Astrocyte (in vitro differentiated cells and primary cell): Measurements from ENCODE around the gene LRRC34. TPM values are rescaled to one million over a fixed set of nuclear protein-coding genes. Genes with fewer than 3 reads are reported as not detected.
A peak's percentile ranks its signal among the peaks of the same experiment; 100 is the strongest.

Source experiments
- DNase-seq: peaks from one replicate; pipeline ENCODE4 v3.0.0-alpha.2; 2010; ENCODE audit warnings: low read depth
- FAIRE-seq: peaks from 2 replicates; lab custom pipeline; 2011; peaks lifted over from hg19 to GRCh38; lab: Jason Lieb, UNC
- H2AFZ ChIP-seq: 2 replicates; pipeline ENCODE4 v1.6.0; 2012; ENCODE audit warnings: low read depth, low read length, inconsistent platforms
- H3K27ac ChIP-seq: 2 replicates; pipeline ENCODE4 v1.5.1; 2011; ENCODE audit warnings: low read depth, low read length, inconsistent platforms
- H3K27me3 ChIP-seq: 2 replicates; pipeline ENCODE4 v1.6.0; 2011; ENCODE audit warnings: low read length, inconsistent platforms; ENCODE audit not compliant: insufficient read depth
- H3K36me3 ChIP-seq: 2 replicates; pipeline ENCODE4 v1.5.1; 2011; ENCODE audit warnings: low read length, inconsistent platforms; ENCODE audit not compliant: insufficient read depth
- H3K4me1 ChIP-seq: 2 replicates; pipeline ENCODE4 v1.5.1; 2011; ENCODE audit warnings: low read length, inconsistent platforms; ENCODE audit not compliant: insufficient read depth
- H3K4me2 ChIP-seq: 2 replicates; pipeline ENCODE4 v1.6.0; 2012; ENCODE audit warnings: low read length, inconsistent platforms
- H3K4me3 ChIP-seq: 2 replicates; pipeline ENCODE4 v1.5.1; 2011; ENCODE audit warnings: low read depth, mild to moderate bottlenecking, low read length, inconsistent platforms; ENCODE audit not compliant: insufficient read depth
- H3K79me2 ChIP-seq: 2 replicates; pipeline ENCODE4 v1.6.0; 2012; ENCODE audit warnings: mild to moderate bottlenecking, low read length, inconsistent platforms; ENCODE audit not compliant: insufficient read depth
- H3K9ac ChIP-seq: 2 replicates; pipeline ENCODE4 v1.6.0; 2012; ENCODE audit warnings: mild to moderate bottlenecking, low read length, inconsistent platforms
- H3K9me3 ChIP-seq: 2 replicates; pipeline ENCODE4 v1.5.1; 2012; ENCODE audit warnings: low read depth, mild to moderate bottlenecking, low read length, inconsistent platforms; ENCODE audit not compliant: insufficient read depth
- H4K20me1 ChIP-seq: 2 replicates; pipeline ENCODE4 v1.6.0; 2012; ENCODE audit warnings: low read length, inconsistent platforms; ENCODE audit not compliant: insufficient read depth
- H3K27ac Mint-ChIP-seq: one replicate; pipeline ENCODE4 v1.8.0; 2021; ENCODE audit warnings: mild to moderate bottlenecking, mixed read lengths; ENCODE audit not compliant: unreplicated experiment
- H3K27me3 Mint-ChIP-seq: one replicate; pipeline ENCODE4 v1.8.0; 2021; ENCODE audit warnings: low read depth, mixed read lengths; ENCODE audit not compliant: unreplicated experiment
- H3K36me3 Mint-ChIP-seq: one replicate; pipeline ENCODE4 v1.8.0; 2021; ENCODE audit warnings: low read depth, mixed read lengths; ENCODE audit not compliant: unreplicated experiment
- H3K4me1 Mint-ChIP-seq: one replicate; pipeline ENCODE4 v1.8.0; 2021; ENCODE audit warnings: low read depth, mixed read lengths; ENCODE audit not compliant: unreplicated experiment
- H3K4me3 Mint-ChIP-seq: one replicate; pipeline ENCODE4 v1.8.0; 2021; ENCODE audit warnings: mild to moderate bottlenecking, moderate library complexity, mixed read lengths; ENCODE audit not compliant: unreplicated experiment
- H3K9me3 Mint-ChIP-seq: one replicate; pipeline ENCODE4 v1.8.0; 2021; ENCODE audit warnings: mild to moderate bottlenecking, mixed read lengths; ENCODE audit not compliant: unreplicated experiment
- EZH2 ChIP-seq: IDR thresholded peaks from 2 replicates; pipeline ENCODE4 v1.6.1; 2012; ENCODE audit warnings: mild to moderate bottlenecking, low read length, inconsistent platforms; ENCODE audit not compliant: insufficient read depth
- total RNA-seq: library from RNA; stranded (reverse); gene quantifications from 2 replicates; pipeline ENCODE4 v1.2.1, GENCODE V29; 2021
- TF ChIP-seq, protein P1 (sequence below): IDR thresholded peaks from 2 replicates; pipeline ENCODE4 v1.5.1; 2011; ENCODE audit warnings: low read depth, mild to moderate bottlenecking, inconsistent platforms, low read length, moderate library complexity; ENCODE audit not compliant: insufficient read depth

The LRRC34 gene
- total RNA-seq, 1 donor from 2014 or later = 1.0 TPM

- peak; percentile 77 for DNase-seq
- no peak for FAIRE-seq
- H2AFZ ChIP-seq = peak within 1 kb of the TSS; percentile 82
- no peaks in the 10 kb centered on the region for H3K79me2 ChIP-seq
- H3K4me3 Mint-ChIP-seq = peak within 1 kb of the TSS; percentile 79
- H3K27me3 Mint-ChIP-seq = peaks cover 7% of the 10 kb centered on the region
- peak within 1 kb of the TSS; percentile 83 for H3K4me3 ChIP-seq
- no peaks in the 10 kb centered on the region for H3K27me3 ChIP-seq
- peak within 1 kb of the TSS; percentile 92 for H3K4me2 ChIP-seq
- peak within 1 kb of the TSS; percentile 80 for H3K27ac ChIP-seq
- peak within 1 kb of the TSS; percentile 93 for H3K9ac ChIP-seq
- no peaks in the 10 kb centered on the region for H3K36me3 ChIP-seq
- no peak for TF ChIP-seq EZH2
- TF ChIP-seq, protein P1, sequence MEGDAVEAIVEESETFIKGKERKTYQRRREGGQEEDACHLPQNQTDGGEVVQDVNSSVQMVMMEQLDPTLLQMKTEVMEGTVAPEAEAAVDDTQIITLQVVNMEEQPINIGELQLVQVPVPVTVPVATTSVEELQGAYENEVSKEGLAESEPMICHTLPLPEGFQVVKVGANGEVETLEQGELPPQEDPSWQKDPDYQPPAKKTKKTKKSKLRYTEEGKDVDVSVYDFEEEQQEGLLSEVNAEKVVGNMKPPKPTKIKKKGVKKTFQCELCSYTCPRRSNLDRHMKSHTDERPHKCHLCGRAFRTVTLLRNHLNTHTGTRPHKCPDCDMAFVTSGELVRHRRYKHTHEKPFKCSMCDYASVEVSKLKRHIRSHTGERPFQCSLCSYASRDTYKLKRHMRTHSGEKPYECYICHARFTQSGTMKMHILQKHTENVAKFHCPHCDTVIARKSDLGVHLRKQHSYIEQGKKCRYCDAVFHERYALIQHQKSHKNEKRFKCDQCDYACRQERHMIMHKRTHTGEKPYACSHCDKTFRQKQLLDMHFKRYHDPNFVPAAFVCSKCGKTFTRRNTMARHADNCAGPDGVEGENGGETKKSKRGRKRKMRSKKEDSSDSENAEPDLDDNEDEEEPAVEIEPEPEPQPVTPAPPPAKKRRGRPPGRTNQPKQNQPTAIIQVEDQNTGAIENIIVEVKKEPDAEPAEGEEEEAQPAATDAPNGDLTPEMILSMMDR = no peak
- peaks cover 11% of the 10 kb centered on the region for H3K36me3 Mint-ChIP-seq
- H3K9me3 Mint-ChIP-seq = peaks cover 8% of the 10 kb centered on the region
- peak within 1 kb of the TSS; percentile 80 for H3K27ac Mint-ChIP-seq
- peaks cover 5% of the 10 kb centered on the region for H3K4me1 ChIP-seq
- H3K9me3 ChIP-seq = no peaks in the 10 kb centered on the region
- H4K20me1 ChIP-seq = no peaks in the 10 kb centered on the region
- H3K4me1 Mint-ChIP-seq = no peaks in the 10 kb centered on the region
Measured at GRCh38 chr3:169764882-169765612, 47.7 kb downstream of the LRRC34 start, which contains the start of gene TERC. TSS of gene TERC (minus strand) at chr3:169765060.

GRCh38 chr3:169764312-169764881 is 48.3 kb downstream of the LRRC34 start:
- H3K27me3 Mint-ChIP-seq = peaks cover 7% of the 10 kb centered on the region
- H3K9ac ChIP-seq = peak overlapping the region; percentile 93
- H3K36me3 ChIP-seq = no peaks in the 10 kb centered on the region
- no peaks in the 10 kb centered on the region for H3K79me2 ChIP-seq
- H3K4me3 ChIP-seq = peak overlapping the region; percentile 83
- H3K4me1 ChIP-seq = peaks cover 5% of the 10 kb centered on the region
- peaks cover 11% of the 10 kb centered on the region for H3K36me3 Mint-ChIP-seq
- H3K27ac Mint-ChIP-seq = peak overlapping the region; percentile 80
- TF ChIP-seq EZH2 = no peak
- TF ChIP-seq, protein P1 = no peak
- peaks cover 8% of the 10 kb centered on the region for H3K9me3 Mint-ChIP-seq
- DNase-seq = peak; percentile 52
- peak overlapping the region; percentile 92 for H3K4me2 ChIP-seq
- no peaks in the 10 kb centered on the region for H3K4me1 Mint-ChIP-seq
- H4K20me1 ChIP-seq = no peaks in the 10 kb centered on the region
- H3K9me3 ChIP-seq = no peaks in the 10 kb centered on the region
- H2AFZ ChIP-seq = peak overlapping the region; percentile 82
- H3K27ac ChIP-seq = peak overlapping the region; percentile 80
- H3K27me3 ChIP-seq = no peaks in the 10 kb centered on the region
- H3K4me3 Mint-ChIP-seq = peak overlapping the region; percentile 79
- no peak for FAIRE-seq
